ENCODE data around the gene NR2F1. TPM values are rescaled to one million over a fixed set of nuclear protein-coding genes. Genes with fewer than 3 reads are reported as not detected.

Gene NR2F1
- total RNA-seq, 2 experiments from 2014 or later, result not detected

GRCh38 chr5:93571114-93571949 lies 11.7 kb upstream of the NR2F1 start:
- no peaks in the 10 kb centered on the region for H3K79me2 ChIP-seq (ENCODE audit: insufficient read depth, low read depth, low read length)
- H3K4me2 ChIP-seq (ENCODE audit: low read length), result no peak overlapping the region
- no peak overlapping the region for H3K4me3 ChIP-seq (ENCODE audit: low read depth, low read length, poor library complexity, severe bottlenecking)
- BruUV-seq (replicated peaks), result no TSS peak
- intact Hi-C loops (cut with micrococcal nuclease; ENCODE audit: unreplicated experiment), result no loop called here
- no peak for DNase-seq (ENCODE audit: low spot score)
- ChIA-PET POLR2A (no interaction called here), CTCF (ENCODE audit: unreplicated experiment) (no interaction called here)
- no peaks in the 10 kb centered on the region for H3K4me1 ChIP-seq (ENCODE audit: insufficient read depth, low read length, poor library complexity, severe bottlenecking)
- no peaks in the 10 kb centered on the region for H3K9me3 ChIP-seq (ENCODE audit: low read length)
- no peak for TF ChIP-seq CTCF (conservative IDR thresholded peaks at IDR 0.05; ENCODE audit: low read length)
- TF ChIP-seq EZH2phosphoT487 (IDR thresholded peaks at IDR 0.05; ENCODE audit: borderline replicate concordance, low read depth, low read length), result no peak
- H3K27ac ChIP-seq (ENCODE audit: low read depth, low read length, poor library complexity, severe bottlenecking), result no peak overlapping the region
- H3K9me2 ChIP-seq (ENCODE audit: insufficient read depth, low read length), result no peaks in the 10 kb centered on the region
- no peaks in the 10 kb centered on the region for H4K20me1 ChIP-seq (ENCODE audit: insufficient read depth, low read length)
- H2AFZ ChIP-seq (ENCODE audit: low read length), result no peak overlapping the region
- no peaks in the 10 kb centered on the region for H3K36me3 ChIP-seq (ENCODE audit: insufficient read depth, low read length)

GRCh38 chr5:93572101-93572607 lies 10.9 kb upstream of the NR2F1 start:
- CTCF ChIA-PET (ENCODE audit: unreplicated experiment), result no interaction called here
- H4K20me1 ChIP-seq (ENCODE audit: insufficient read depth, low read length), result no peaks in the 10 kb centered on the region
- POLR2A ChIA-PET, result no interaction called here
- intact Hi-C loops (cut with micrococcal nuclease; ENCODE audit: unreplicated experiment), result no loop called here
- no peaks in the 10 kb centered on the region for H3K4me1 ChIP-seq (ENCODE audit: insufficient read depth, low read length, poor library complexity, severe bottlenecking)
- H3K36me3 ChIP-seq (ENCODE audit: insufficient read depth, low read length), result no peaks in the 10 kb centered on the region
- H3K9me2 ChIP-seq (ENCODE audit: insufficient read depth, low read length), result no peaks in the 10 kb centered on the region
- no TSS peak for BruUV-seq (replicated peaks)
- DNase-seq (ENCODE audit: low spot score), result no peak
- H3K9me3 ChIP-seq (ENCODE audit: low read length), result no peaks in the 10 kb centered on the region
- no peak overlapping the region for H3K4me2 ChIP-seq (ENCODE audit: low read length)
- TF ChIP-seq CTCF (conservative IDR thresholded peaks at IDR 0.05; ENCODE audit: low read length) (no peak), EZH2phosphoT487 (IDR thresholded peaks at IDR 0.05; ENCODE audit: borderline replicate concordance, low read depth, low read length) (no peak)
- H2AFZ ChIP-seq (ENCODE audit: low read length), result no peak overlapping the region
- H3K4me3 ChIP-seq (ENCODE audit: low read depth, low read length, poor library complexity, severe bottlenecking), result no peak overlapping the region
- H3K27ac ChIP-seq (ENCODE audit: low read depth, low read length, poor library complexity, severe bottlenecking), result no peak overlapping the region
- no peaks in the 10 kb centered on the region for H3K79me2 ChIP-seq (ENCODE audit: insufficient read depth, low read depth, low read length)
